Stimulated activated CD8-positive, alpha-beta memory T cell treated with anti-CD3 and anti-CD28 coated beads, Interleukin-7, amount 100 ng/mL, for 24 hours (primary cell): Measurements from ENCODE around the gene SRD5A1.
"Not testable (repeated sequence)": the region's sequence is repeated elsewhere in the genome, so short reads cannot be mapped to it uniquely, and the experiment has no call there.

Source experiments
- DNase-seq: peaks from one replicate; pipeline ENCODE4 v3.0.0-alpha.2; 2020; ENCODE audit warnings: low read depth

The SRD5A1 gene

GRCh38 chr5:6644794-6645241 is 11.6 kb downstream of the SRD5A1 start:
- no peak for DNase-seq

- DNase-seq, result not testable (repeated sequence)
These were observed 12.5 kb downstream of the SRD5A1 start for GRCh38 chr5:6645571-6646362.

DNA sequence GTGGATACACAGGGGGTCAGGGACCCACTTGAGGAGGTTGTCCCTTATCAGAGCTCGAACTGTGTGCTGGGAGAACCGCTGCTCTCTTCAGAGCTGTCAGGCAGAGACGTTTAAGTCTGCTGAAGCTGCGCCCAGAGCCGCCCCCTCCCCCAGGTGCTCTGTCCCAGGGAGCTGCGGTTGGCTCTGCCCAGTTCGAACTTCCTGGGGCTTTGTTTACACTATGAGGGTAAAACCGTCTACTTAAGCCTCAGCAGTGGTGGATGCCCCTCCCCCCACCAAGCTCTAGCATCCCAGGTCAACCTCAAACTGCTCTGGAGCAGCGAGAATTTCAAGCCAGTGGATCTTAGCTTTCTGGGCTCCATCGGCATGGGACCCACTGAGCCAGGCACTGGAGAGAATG is 15.9 kb downstream of the SRD5A1 start:
- DNase-seq, result no peak

DNA sequence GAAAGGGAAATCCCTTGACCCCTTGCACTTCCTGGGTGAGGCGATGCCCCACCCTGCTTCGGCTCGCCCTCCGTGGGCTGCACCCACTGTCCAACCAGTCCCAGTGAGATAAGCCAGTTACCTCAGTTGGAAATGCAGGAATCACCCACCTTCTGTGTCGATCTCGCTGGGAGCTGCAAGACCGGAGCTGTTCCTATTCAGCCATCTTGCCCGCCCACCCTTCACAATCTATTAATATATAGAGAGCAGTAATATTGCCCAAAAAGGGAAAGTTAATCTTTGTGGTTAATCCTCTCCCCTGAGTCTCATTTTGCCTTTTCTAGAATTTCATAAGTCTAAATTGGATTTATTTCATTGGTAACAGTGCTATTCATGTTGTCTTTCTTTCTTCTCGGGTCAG is 16.4 kb downstream of the SRD5A1 start:
- no peak for DNase-seq

DNA sequence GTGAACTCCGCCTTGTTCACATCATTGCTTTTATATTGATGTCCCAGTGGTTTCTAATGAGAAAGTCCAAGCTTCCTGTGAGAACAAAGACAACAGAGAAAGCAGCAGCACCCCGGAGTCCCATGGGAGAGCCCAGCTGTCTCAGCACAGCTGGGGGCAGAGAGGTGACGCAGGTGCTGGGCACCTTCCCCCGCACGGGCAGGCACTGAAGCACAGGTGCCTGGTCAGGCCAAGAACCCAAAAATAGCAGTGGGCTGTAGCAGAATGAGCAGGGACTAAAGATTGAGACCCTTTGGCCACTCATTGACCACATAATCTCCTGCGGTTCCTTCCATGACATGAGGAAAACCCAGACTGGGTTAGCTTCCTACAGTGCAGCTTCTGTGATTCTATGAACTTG is 18.8 kb downstream of the SRD5A1 start:
- no peak for DNase-seq

- no peak for DNase-seq
These were observed 22.2 kb downstream of the SRD5A1 start for GRCh38 chr5:6655432-6655831.

DNA sequence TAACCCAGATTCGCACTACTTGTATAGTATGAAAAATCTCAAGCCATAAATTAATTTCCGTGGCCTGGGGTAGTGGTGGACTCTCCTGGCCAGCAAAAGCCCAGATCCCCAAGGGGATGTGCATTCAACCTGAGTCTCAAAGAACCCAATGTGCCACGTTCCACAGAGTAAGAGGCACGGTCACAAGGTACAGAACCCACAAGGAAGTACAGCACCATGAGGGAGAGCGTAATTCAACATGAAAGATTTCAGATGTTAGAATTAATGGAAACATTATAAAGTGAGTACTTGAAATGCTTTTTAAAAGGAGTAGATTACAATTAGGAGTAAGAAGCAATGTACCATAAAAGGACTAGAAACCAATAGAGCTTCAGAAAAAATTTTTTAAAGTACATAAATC is 23.4 kb downstream of the SRD5A1 start:
- DNase-seq, result no peak

GRCh38 chr5:6659941-6660684 is 26.9 kb downstream of the SRD5A1 start:
- DNase-seq, result no peak

DNA sequence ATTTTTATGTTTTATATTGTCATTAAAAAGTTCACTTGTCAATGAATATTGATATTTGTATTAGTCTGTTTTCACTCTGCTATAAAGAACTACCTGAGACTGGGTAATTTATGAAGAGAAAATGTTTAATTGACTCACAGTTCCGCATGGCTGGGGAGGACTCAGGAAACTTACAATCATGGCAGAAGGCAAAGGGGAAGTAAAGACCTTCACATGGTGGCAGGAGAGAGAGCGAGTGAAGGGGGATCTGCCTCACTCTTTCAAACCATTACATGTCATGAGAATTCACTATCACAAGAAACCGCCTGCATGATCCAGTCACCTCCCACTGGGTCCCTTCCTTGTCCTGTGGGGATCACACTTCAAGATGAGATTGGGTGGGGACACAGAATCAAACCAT is 27.4 kb downstream of the SRD5A1 start:
- DNase-seq, result no peak

- no peak for DNase-seq
These were observed 33.5 kb downstream of the SRD5A1 start for GRCh38 chr5:6666762-6667161.

DNA sequence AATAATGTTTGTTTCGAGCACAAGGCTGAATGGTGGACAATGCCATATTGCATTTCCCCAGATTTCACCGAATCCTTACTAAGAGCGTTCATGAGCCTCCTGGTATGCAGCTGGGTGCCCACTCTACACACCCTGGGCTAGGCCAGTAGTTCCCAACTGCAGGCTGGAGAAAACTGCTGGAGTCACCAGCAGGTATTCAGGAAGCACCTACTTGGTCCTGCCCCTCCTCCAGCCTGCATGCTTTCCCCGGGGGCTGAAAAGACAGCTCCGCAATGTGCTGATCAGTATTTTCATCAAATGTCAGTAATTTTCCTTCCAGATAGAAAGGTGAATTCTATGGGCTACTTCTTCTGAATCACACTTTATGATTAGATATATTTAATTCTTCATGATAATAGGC is 34.4 kb downstream of the SRD5A1 start:
- no peak for DNase-seq

GRCh38 chr5:6668717-6669116 is 35.5 kb downstream of the SRD5A1 start:
- DNase-seq, result not testable (repeated sequence)

GRCh38 chr5:6673031-6673430 is 39.8 kb downstream of the SRD5A1 start:
- no peak for DNase-seq

GRCh38 chr5:6673963-6674362 is 40.7 kb downstream of the SRD5A1 start:
- no peak for DNase-seq

DNA sequence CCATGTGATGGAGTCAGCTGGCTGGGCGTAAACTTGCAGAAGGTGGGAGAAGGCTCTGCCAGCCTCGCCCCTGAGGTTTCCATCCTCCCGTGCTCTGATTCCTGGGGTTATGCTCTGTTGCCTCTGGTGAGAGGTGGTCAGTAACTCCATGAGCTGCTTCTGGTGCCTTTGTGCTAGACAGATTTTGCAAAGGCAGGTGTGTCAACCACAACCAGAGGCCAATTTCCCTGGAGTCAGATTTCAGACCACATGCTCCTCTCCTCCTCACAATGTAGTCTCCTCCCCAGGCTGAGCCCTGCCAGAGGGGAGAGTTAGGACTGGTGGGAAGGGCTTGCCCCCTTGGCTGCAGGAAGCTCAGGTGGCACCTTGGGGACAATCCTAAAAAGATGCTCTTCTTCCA is 41.2 kb downstream of the SRD5A1 start:
- DNase-seq, result no peak

DNA sequence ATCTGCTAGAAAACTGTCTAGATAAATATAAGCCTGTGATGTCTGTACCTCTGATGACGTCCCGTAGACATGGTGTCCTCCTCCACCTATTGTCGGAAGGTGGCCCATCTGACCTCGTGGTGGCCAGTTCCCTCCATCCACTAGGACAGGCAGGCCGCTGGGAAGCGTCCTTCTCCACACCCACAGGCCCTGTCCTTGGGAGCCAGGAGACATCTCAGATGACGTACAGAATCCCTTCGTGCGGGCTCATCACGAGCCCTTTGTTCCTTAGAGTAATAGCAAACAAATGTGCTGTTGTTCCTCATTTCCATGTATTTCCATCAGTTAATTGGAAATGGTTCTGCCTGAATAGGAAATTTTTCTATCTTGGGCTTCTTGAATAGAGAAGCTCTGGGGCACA is 41.6 kb downstream of the SRD5A1 start:
- DNase-seq, result no peak

GRCh38 chr5:6675784-6676491 is 42.7 kb downstream of the SRD5A1 start:
- no peak for DNase-seq

DNA sequence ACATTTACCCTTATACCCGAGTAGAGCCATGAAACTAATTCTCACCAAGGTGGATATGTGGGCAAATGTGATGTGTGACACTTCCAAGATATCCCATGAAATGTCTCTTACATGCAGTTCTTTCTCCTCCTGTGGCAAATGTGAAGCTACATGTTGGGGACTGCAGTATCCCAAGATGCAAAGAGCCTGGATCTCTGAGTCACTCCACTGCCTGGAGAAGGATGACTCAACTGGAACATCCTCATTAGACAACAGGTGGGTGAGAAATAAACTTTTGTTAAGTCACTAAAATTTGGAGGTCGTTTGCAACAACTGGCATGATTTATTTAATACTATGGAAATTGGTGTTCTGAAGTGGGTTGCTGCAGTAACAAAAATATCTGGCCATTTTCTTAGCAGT is 43.5 kb downstream of the SRD5A1 start:
- DNase-seq, result no peak

DNA sequence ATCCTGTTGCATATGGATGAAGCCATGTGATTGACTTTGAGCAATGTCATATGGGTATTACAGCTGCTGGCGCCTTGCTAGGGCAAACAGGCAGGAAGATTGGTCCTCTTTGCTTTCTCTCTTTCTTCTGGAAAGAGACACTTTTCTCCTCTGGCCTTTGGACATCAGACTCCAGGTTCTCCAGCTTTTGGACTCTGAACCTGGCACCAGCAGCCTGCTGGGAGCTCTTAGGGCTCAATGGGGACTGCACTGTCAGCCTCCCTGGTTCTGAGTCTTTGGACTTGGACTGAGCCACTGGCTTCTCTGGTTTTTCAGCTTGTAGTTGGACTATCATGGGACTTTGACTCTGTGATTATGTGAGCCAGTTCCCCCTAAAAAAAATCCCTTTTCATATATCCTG is 45.1 kb downstream of the SRD5A1 start:
- no peak for DNase-seq

GRCh38 chr5:6680922-6681321 is 47.7 kb downstream of the SRD5A1 start:
- no peak for DNase-seq

DNA sequence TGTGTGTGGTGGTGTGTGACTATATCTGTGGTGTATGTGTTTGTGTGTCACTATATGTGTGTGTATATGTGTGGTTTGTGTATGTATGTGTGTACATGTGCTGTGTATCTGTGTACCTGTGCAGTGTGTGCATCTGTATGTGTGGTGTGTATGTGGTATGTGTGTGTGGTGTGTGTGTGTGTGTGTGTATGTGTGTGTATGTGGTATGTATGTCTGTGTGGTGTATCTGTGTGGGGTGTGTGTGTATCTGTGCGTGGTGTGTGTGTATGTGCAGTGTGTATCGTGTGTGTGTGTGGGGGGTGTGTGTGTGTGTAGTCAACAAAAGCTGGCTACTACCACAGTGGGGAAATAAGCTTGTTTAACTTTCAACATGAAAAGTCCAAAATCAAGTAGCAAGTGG is 48.4 kb downstream of the SRD5A1 start:
- DNase-seq, result no peak

GRCh38 chr5:6682239-6682638 is 49.0 kb downstream of the SRD5A1 start:
- DNase-seq, result no peak

DNA sequence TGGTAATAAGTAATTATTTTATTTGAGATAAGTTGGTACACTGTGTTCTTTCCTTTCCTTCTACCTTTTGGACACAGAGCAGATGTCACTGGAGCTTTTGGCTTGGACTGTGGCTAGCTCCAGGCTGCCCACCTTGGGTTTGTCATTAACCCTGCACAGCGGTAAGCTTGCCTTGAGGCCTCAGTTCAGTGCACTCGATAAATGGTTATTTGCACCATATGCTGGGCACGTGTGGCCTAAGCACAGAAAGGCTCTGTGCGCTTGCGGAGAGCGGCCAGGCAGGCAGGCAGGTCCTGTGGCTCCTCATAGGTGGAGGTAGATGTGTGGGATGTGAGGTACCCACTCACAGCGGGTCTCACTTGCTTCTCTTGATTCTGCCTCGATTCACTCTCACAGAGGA is 50.0 kb downstream of the SRD5A1 start:
- no peak for DNase-seq
